Left colon (tissue), 2 donors: ENCODE measurements around the gene RIN2. TPM values are rescaled to one million over a fixed set of nuclear protein-coding genes. Genes with fewer than 3 reads are reported as not detected.
A peak's percentile ranks its signal among the peaks of the same experiment; 100 is the strongest.
"Not testable (repeated sequence)": the region's sequence is repeated elsewhere in the genome, so short reads cannot be mapped to it uniquely, and the experiment has no call there.

ENCODE experiments used
- ATAC-seq: fragments of 200-7000 bp; cut with Tn5 transposase; one replicate; pipeline ENCODE4 v1.9.1; 2020; ENCODE audit warnings: mild to moderate bottlenecking, moderate library complexity
- DNase-seq, 2 donors: peaks; one replicate each; pipeline ENCODE4 v3.0.0-alpha.2; 2020
- intact Hi-C, 2 donors: fragments of 100-400 bp; cut with DNase I in 1 of 2; cut with micrococcal nuclease in 1 of 2; formaldehyde crosslinking; loops; one replicate each; pipeline versions ENCODE4 v1.11.2 to v1.14.0; 2022; cut with DNase I, micrococcal nuclease
- total RNA-seq, 2 donors: library from RNA; stranded (reverse); fragmentation: NEBNext Ultra II Directional; extraction: Animal tissue kit (Norgen Biotek cat#: 25700); gene quantifications; one replicate each; pipeline ENCODE4 v1.2.1, GENCODE V29; 2021
- donor health status: DM: no; HTN: no; CAD: no.
- donor health status: DM: yes; HTN: yes; CAD: no.

RIN2 gene
- total RNA-seq, 2 donors from 2014 or later = 72.3 to 97.8 TPM

DNA sequence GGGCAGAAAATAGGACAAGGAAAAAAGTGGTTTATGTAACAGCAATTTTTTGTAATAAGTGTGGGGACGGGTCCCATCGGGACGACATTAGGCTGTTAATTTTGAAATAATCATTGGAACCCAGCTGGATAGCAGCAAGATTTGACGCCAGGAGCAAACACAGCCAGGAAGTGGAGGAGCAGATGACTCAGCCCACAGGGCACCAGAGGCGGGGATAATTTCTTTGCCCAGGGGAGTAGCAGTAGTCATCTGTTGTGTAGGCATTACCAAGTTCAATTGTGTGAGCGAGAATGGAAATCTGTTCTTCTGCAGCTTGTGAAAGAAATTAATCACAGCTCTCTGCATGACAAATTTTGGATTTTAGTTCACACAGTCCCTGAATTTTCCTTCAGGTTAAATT, 22.6 kb upstream of the RIN2 start:
- peak; percentile 55 to 81 for DNase-seq
- intact Hi-C loops = no loop called here
- peak; percentile 80 for ATAC-seq

DNA sequence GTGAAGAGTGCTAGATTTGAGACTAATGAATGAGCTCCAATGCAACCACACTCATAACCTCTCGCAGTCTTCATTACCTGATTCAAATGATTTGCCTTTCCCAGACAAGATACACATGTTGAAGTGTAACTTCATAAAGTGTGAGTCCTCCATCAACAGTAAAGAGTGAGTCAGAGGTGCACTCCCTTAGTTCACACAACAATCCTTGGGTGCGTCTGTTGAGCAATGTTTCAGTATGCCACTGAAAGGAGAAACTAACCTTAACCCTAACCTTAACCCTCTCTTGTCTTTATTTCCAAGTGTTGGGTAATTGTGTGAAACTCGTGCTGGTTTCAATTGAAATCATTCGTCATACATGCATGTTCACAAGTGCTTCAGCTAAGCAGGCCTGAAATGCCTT, 21.0 kb upstream of the RIN2 start:
- intact Hi-C loops = no loop called here
- peak; percentile 92 for ATAC-seq
- DNase-seq = peak in 1 of 2 donors; percentile 59

- intact Hi-C loops = no loop called here
- DNase-seq (no peak), ATAC-seq (peak; percentile 36)
Measured at GRCh38 chr20:19738951-19739350, 19.1 kb upstream of the RIN2 start.

DNA sequence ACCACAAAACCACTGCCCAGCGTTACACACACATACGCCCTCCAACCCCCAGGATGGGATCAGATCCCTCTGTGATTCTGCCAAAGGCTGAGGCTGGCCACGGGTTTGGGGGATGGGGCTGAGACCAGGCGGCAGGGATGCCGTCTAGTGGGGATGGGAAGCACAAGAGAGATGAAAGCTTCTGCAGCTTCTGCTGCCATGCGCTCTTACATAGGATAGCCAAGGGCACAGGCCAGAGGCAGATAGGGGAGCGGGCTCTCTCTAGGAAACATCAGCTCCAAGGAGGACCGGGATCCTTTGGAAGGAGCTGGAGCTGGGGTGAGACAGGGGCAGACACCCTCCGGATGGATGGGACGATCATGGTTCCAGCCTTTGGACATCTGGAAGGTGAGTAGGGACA, 18.7 kb upstream of the RIN2 start:
- DNase-seq = no peak
- no peak for ATAC-seq
- intact Hi-C loops = no loop called here

DNA sequence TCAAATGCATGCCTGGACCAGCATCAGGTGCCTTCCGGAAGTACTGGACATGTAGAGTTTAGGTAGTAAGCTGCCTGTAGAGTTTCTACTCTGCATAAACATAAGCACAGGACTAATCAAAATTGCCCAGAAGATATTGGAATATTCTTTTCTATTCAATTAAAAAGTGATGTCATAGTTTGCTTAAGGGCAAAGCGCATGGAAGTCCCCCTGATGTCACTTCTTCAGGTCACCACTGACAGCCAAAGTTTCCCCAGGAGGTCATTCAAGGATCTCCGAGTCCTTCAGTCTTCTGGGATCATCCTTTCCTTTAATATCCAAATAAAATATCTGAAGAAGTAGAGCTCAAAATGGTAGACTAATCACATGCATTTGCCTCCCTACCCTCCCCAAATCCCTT, 17.5 kb upstream of the RIN2 start:
- ATAC-seq (no peak), DNase-seq (no peak)
- intact Hi-C loops = no loop called here

DNA sequence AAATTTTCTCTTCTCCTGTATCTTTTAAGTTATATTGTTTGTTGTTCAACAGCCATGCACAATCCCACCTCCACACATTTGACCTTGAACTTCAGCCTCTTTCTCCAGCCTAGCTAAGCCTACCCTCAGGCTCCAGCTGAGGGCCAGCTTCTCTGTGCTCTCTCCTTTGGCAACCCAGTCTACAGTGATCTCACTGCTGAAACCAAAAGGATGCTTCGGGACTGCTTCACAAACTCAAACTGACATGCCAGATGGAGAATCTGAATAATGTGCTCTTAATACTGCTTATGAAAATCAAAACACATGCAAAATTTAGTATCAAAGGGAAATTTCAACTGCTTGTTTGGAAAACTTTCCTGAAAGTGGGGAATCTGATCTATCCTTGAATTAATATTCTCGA, 16.1 kb upstream of the RIN2 start:
- DNase-seq = no peak
- intact Hi-C loops = no loop called here
- no peak for ATAC-seq

DNA sequence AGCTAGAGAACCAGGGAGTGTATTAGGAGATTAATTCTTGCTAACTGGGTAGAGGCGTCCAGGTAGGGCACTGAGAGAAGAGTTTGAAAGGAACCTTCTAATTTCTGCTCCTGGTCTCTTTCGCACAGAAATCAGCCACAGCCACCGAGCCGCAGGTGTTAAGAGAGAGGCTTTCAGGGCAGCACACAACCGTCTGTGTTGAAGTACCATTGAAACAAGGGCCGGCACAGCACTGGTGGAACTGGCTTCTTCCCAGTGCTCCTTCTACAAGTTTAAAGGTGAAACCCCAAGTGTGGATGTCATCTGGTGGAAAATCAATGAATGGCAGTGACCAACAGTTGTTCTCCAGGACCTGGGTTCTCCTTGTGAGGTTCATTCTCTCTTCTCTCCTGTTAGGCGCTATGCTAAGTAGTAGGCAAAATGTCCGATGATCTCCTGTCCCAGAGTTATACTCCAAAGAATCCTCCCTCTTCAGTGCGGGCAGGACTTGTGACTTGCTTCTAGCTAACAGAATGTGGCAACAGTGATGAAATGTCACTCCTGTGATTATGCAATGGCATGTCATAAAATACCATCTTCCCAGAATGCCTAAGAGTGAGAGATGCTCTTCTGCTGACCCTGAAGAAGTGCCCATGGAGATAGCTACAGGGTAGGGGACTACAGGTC, 15.0 kb upstream of the RIN2 start:
- DNase-seq (no peak), ATAC-seq (no peak)
- intact Hi-C loops = no loop called here

DNA sequence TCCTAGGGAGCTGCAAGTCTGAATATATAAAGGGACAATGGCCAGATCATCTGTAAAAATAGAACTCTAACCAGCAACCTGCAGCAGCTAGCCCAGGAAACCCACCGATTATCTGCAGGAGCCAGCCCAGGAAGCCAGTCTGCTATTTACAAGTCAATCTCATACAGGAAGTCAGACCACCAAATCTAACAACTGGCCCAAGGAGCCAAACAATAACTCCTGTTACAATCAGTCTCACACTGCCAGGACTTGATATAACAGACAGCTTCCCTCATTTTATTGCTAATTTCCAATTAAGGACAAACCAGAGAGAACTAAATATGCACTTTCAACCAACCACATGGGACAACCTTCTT, 14.4 kb upstream of the RIN2 start:
- ATAC-seq (no peak), DNase-seq (no peak)
- intact Hi-C loops = no loop called here

DNA sequence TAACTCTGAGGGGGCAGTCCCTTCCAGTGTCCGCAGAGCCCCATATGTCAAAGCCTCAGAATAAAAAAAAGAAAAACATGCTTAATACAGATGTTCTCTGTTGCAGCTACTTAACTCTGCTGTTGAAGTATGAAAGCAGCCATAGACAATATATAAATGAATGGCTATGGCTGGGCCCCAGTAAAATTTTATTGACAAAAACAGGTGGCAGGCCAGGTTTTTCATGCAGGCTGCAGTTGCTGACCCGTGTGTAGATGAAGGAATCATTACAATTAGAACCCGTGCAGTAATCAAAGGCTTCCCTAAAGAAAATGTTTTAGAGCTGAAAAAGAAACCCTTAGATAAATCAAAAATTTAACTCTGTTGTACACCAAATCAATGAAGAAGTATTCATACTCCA, 13.0 kb upstream of the RIN2 start:
- ATAC-seq (peak; percentile 38), DNase-seq (no peak)
- intact Hi-C loops = no loop called here

DNA sequence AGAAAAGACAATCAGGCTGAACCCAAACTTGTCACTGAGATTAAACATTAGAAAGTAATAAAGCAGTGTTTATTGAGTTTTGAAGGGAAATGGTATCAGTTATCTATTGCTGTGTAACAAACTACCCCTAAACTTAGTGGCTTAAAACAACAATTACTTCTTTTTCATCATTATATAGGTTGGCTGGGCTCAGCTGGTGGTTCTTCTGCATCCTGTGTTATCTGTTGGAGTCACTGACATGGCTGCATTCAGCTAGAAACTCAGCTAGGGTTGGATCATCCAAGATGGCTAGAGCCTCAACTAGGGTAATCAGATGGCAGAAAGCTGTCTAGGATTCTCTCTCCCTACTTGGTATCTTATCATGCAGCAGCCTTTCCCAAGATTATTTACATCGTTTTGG, 12.5 kb upstream of the RIN2 start:
- intact Hi-C loops = no loop called here
- ATAC-seq (no peak), DNase-seq (no peak)

GRCh38 chr20:19746396-19746795, 11.7 kb upstream of the RIN2 start:
- DNase-seq = no peak
- ATAC-seq = no peak
- intact Hi-C loops = no loop called here

- DNase-seq (no peak), ATAC-seq (no peak)
- intact Hi-C loops = no loop called here
Measured at GRCh38 chr20:19747903-19748302, 10.2 kb upstream of the RIN2 start.

DNA sequence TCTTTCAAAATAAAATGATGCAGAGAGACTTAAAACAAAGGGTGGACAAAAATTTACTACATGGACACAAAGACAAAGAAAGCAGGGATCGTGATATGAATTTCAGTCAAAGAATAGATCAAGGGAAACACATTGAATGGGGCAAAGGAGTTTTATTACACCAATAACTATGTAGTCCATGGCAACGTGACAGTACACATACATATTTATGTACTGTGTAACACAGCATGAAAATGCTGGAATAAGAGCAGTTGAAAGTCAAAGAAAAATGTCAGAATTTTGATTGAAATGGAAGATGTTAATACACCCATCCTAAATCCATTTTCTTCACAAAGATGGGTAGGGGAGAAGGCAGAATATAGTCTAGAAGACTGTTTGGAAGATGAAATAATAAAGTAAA, 9.4 kb upstream of the RIN2 start:
- DNase-seq = no peak
- intact Hi-C loops = no loop called here
- ATAC-seq = peak; percentile 65

GRCh38 chr20:19749618-19750071, 8.4 kb upstream of the RIN2 start:
- no peak for ATAC-seq
- DNase-seq = no peak
- intact Hi-C loops = no loop called here

DNA sequence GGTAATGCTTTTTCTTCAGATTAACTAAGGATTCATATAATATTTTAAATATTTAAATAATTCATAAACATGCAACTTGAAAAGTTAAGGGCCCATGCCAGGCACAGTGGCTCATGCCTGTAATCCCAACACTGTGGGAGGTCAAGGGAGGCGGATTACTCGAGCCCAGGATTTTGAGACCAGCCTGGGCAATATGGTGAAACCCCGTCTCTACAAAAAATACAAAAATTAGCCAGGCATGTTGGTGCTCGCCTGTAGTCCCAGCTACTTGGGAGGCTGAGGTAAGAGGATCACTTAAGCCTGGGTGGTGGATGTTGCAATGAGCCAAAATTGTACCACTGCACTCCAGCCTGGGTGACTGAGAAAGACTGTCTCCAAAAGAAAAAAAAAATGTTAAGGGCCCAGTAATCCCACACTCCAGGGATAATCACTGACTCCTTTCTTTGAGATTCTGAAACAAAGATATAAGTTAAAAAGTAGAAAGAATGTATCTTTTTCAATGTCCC, 7.9 kb upstream of the RIN2 start:
- DNase-seq = no peak
- no peak for ATAC-seq
- intact Hi-C loops = no loop called here

- DNase-seq = peak in 1 of 2 donors; percentile 30
Measured at GRCh38 chr20:19750907-19751636, 7.0 kb upstream of the RIN2 start.

GRCh38 chr20:19754201-19754600, 3.9 kb upstream of the RIN2 start:
- intact Hi-C loops, ATAC-seq, DNase-seq: not testable (repeated sequence)

More at GRCh38 chr20:19750907-19751636, 7.0 kb upstream of the RIN2 start:
- intact Hi-C loops = no loop called here
- ATAC-seq = peak; percentile 95

- DNase-seq (peak in 1 of 2 donors; percentile 25), ATAC-seq (no peak)
Measured at GRCh38 chr20:19756761-19757486, 1.1 kb upstream of the RIN2 start.

DNA sequence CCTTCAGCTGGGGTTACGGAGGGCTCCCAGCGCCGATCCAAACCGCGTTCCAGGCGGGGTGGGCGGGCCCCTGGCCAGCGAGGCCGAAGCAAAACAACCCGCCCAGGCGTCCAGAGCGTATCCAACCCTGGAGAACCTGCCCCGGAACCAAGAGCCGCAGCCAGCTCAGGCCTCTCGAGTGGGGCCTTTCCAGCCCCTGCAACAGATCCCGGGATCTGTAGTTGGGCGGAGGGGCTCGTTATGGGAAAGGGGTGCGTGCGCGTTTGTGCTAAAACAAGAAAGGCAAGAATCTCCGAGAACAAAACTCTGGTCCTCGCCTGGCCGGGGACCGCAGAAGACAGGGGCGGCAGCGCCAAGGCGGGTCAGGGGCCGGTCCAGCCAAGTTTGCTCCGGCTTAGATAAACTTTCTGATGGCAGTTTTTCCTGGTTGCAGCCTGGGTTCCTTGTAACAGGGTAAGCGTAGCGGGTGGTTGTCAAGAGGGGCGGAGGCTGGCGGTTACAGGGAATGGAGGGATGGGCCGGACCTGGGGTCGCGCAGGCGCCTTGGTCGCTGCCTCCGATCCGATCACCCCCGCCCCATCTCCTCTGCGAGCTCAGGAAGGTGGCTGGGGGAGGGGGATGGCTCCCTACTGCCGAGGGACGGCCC, 448 bp upstream of the RIN2 start:
- DNase-seq = peak; percentile 94 to 96
- intact Hi-C loops = no loop called here

More at GRCh38 chr20:19756761-19757486, 1.1 kb upstream of the RIN2 start:
- intact Hi-C loops = no loop called here

More for the DNA sequence above, 448 bp upstream of the RIN2 start:
- ATAC-seq = peak; percentile 84
